Mucosa of descending colon (tissue), 3 donors: ENCODE data around the gene CFL1. TPM values are rescaled to one million over a fixed set of nuclear protein-coding genes. Genes with fewer than 3 reads are reported as not detected.
A peak's percentile ranks its signal among the peaks of the same experiment; 100 is the strongest.
"Not testable (repeated sequence)": the region's sequence is repeated elsewhere in the genome, so short reads cannot be mapped to it uniquely, and the experiment has no call there.

Experiments used
- ATAC-seq: fragments of 200-7000 bp; cut with Tn5 transposase; one replicate; pipeline ENCODE4 v1.9.1; 2020; ENCODE audit warnings: mild to moderate bottlenecking, moderate library complexity
- DNase-seq, 3 donors: peaks; one replicate each; pipeline ENCODE4 v3.0.0-alpha.2; 2020
- H3K36me3 ChIP-seq: fragments of 200-600 bp; one replicate; pipeline ENCODE4 v1.8.0; 2021; ENCODE audit warnings: low read depth, mild to moderate bottlenecking
- H3K4me1 ChIP-seq: fragments of 200-600 bp; one replicate; pipeline ENCODE4 v1.8.0; 2021; ENCODE audit warnings: low read depth, mild to moderate bottlenecking
- H3K4me3 ChIP-seq: fragments of 200-600 bp; one replicate; pipeline ENCODE4 v1.8.0; 2021; ENCODE audit warnings: mild to moderate bottlenecking
- H3K9me3 ChIP-seq: fragments of 200-600 bp; one replicate; pipeline ENCODE4 v1.8.0; 2021; ENCODE audit warnings: mild to moderate bottlenecking
- intact Hi-C, 2 donors: fragments of 100-400 bp; cut with DNase I in 1 of 2; cut with micrococcal nuclease in 1 of 2; formaldehyde crosslinking; loops; one replicate each; pipeline versions ENCODE4 v1.11.0 to v1.11.1; 2022; cut with DNase I, micrococcal nuclease
- total RNA-seq, 3 donors: library from RNA; stranded (reverse); fragmentation: NEBNext Ultra II Directional in 2 of 3; extraction: Animal tissue kit (Norgen Biotek cat#: 25700) in 2 of 3; gene quantifications; one replicate each; pipeline versions ENCODE4 v1.2.1 to v1.2.4, GENCODE V29; 2021 to 2023
- TF ChIP-seq, protein P1 (sequence below): fragments of 200-600 bp; IDR thresholded peaks from one replicate; pipeline ENCODE4 v1.8.0; 2022; ENCODE audit warnings: antibody characterized with exemption, mild to moderate bottlenecking
- donor health status: DM: no; HTN: no; CAD: no; lungs with moderate emphysema.
- donor health status: DM: no; HTN: no; CAD: no.
- donor health status: DM: no; HTN: yes; CAD: no.

The CFL1 gene
- total RNA-seq, 3 donors from 2014 or later = 1,004 to 2,046 (median 1,725) TPM

DNA sequence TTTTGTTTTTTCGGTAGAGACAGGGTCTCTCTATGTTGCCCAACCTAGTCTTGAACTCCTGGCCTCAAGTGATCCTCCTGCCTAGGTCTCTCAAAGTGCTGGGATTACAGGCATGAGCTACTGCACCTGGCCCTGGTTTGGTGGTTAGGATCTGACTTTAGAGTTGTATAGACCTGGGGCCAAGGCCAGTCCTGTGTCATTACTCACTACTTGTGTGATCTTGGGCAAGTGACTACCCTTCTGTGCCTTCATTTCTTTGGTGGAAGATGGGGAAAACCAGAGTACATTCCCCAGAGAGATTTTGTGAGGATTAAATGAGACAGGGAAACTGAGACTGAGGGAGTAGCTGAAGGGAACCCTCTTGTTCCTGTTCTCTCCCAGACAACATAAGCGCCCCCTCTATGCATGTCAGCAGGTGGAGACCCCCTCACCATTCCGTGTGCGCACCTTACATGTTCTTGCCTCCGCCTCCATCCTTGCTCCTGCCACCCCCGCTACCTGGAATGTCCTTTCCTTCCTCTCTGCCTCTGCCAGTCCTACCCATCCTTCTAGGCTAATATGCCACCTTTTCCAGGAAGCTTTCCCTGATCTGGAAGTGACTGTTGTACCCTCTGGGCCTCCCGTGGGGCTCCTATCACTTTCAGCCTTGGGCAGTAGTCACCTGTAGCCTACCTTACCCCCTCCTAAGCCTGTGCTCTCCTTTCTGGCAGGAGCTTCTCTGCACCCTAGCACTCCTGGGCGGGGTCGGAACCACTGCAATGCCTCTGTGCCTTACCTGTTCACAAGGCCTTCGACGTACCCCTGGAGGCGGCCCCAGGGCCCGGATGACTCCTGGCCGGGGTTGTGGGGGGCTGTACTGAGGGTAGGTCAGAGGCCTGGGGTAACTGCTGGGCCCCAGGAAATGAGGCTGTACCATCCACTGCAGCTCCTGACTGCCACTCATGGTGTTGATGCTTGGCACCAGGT lies 38.3 kb upstream of the CFL1 start:
- intact Hi-C loops = no loop called here
- Histone ChIP-seq H3K4me3 (no peak overlapping the region), H3K36me3 (no peaks in the 10 kb centered on the region), H3K4me1 (peaks cover 24% of the 10 kb centered on the region), H3K9me3 (no peaks in the 10 kb centered on the region)
- DNase-seq = peak in 1 of 3 donors; percentile 27
- ATAC-seq = no peak
- TF ChIP-seq, protein P1, sequence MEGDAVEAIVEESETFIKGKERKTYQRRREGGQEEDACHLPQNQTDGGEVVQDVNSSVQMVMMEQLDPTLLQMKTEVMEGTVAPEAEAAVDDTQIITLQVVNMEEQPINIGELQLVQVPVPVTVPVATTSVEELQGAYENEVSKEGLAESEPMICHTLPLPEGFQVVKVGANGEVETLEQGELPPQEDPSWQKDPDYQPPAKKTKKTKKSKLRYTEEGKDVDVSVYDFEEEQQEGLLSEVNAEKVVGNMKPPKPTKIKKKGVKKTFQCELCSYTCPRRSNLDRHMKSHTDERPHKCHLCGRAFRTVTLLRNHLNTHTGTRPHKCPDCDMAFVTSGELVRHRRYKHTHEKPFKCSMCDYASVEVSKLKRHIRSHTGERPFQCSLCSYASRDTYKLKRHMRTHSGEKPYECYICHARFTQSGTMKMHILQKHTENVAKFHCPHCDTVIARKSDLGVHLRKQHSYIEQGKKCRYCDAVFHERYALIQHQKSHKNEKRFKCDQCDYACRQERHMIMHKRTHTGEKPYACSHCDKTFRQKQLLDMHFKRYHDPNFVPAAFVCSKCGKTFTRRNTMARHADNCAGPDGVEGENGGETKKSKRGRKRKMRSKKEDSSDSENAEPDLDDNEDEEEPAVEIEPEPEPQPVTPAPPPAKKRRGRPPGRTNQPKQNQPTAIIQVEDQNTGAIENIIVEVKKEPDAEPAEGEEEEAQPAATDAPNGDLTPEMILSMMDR = no peak

GRCh38 chr11:65895482-65895981 lies 37.6 kb upstream of the CFL1 start:
- intact Hi-C loops = no loop called here
- H3K4me1 ChIP-seq = peaks cover 24% of the 10 kb centered on the region
- H3K36me3 ChIP-seq = no peaks in the 10 kb centered on the region
- no peak for DNase-seq
- no peak for ATAC-seq
- no peak overlapping the region for H3K4me3 ChIP-seq
- H3K9me3 ChIP-seq = no peaks in the 10 kb centered on the region
- TF ChIP-seq, protein P1 = no peak

DNA sequence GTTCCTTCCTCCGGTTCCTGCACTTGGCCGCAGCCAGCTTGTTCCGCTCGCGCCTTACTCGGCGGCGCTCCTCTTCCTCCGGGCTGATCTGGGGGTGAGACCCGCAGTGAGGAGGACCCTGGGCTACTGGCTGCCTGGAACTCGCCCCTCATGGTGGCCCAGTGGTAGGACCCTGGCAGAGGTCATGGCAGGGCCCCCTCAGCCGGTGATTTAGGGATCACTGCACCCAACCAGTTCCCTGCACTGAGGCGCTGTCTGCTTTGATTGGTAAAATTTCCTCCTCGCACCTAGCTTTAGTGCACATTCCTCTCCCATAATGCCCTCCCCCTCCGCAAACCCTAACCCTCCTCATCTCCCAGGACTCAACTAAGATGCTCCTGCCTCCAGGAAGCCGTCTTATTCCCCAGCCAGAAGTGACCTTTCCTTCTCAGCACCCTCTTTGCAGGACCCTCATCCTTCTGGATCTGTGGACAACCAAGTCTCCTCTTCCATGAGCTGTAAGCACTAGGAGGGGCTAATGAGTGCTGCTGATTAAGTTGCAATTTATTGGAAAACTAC lies 36.1 kb upstream of the CFL1 start:
- Histone ChIP-seq H3K4me3 (no peak overlapping the region), H3K4me1 (peaks cover 18% of the 10 kb centered on the region), H3K9me3 (no peaks in the 10 kb centered on the region), H3K36me3 (no peaks in the 10 kb centered on the region)
- TF ChIP-seq, protein P1 = no peak
- ATAC-seq (no peak), DNase-seq (peak in 2 of 3 donors; percentile 61 to 86)
- intact Hi-C loops = no loop called here

GRCh38 chr11:65892661-65893317 lies 34.8 kb upstream of the CFL1 start:
- TF ChIP-seq, protein P1 = no peak
- Histone ChIP-seq H3K4me1 (peaks cover 22% of the 10 kb centered on the region), H3K4me3 (no peak overlapping the region), H3K9me3 (no peaks in the 10 kb centered on the region), H3K36me3 (no peaks in the 10 kb centered on the region)
- no peak for ATAC-seq
- peak in 1 of 3 donors; percentile 33 for DNase-seq
- intact Hi-C loops = no loop called here

DNA sequence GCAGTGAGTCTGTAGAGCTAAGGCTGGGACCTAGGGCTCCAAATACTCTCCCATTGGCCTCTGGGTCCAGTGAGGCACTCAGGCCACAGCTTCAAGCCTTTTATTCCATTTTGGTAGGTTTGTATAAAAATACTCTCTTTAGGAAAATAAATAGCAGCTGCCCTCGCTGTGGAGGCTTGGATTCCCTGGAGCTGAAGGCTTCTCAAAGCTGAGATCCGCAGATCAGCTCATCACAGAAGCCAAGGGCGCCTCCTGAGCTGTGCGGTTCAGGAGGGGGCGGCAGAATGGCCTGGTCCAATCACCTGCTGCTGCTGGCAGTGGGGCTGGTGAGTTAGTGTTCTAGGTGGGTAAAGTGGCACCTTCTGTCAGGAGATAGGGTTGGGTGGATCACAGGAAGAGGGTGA lies 34.2 kb upstream of the CFL1 start:
- ATAC-seq, H3K9me3 ChIP-seq, intact Hi-C loops, H3K36me3 ChIP-seq, H3K4me3 ChIP-seq: not testable (repeated sequence)
- H3K4me1 ChIP-seq = peaks cover 29% of the 10 kb centered on the region
- peak in 1 of 3 donors; percentile 31 for DNase-seq
